Skin of body (tissue), 3 donors: Measurements from ENCODE around the gene STXBP2. TPM values are rescaled to one million over a fixed set of nuclear protein-coding genes. Genes with fewer than 3 reads are reported as not detected.

ENCODE experiments used
- DNase-seq: peaks from one replicate; lab custom pipeline; 2025; lab: John Stamatoyannopoulos, UW
- small RNA-seq: library from RNA; depleted of rRNA; stranded (forward); fragments of <200 nt; gene quantifications from one replicate; pipeline ENCODE3, GENCODE V24; 2014; ENCODE audit warnings: low replicate concordance
- total RNA-seq: library from RNA; depleted of rRNA; stranded (reverse); fragments of >200 nt; gene quantifications from one replicate; pipeline ENCODE4 v1.2.3, GENCODE V29; 2014

Gene STXBP2
- total RNA-seq, 1 donor from 2014 or later = 25.1 TPM

DNA sequence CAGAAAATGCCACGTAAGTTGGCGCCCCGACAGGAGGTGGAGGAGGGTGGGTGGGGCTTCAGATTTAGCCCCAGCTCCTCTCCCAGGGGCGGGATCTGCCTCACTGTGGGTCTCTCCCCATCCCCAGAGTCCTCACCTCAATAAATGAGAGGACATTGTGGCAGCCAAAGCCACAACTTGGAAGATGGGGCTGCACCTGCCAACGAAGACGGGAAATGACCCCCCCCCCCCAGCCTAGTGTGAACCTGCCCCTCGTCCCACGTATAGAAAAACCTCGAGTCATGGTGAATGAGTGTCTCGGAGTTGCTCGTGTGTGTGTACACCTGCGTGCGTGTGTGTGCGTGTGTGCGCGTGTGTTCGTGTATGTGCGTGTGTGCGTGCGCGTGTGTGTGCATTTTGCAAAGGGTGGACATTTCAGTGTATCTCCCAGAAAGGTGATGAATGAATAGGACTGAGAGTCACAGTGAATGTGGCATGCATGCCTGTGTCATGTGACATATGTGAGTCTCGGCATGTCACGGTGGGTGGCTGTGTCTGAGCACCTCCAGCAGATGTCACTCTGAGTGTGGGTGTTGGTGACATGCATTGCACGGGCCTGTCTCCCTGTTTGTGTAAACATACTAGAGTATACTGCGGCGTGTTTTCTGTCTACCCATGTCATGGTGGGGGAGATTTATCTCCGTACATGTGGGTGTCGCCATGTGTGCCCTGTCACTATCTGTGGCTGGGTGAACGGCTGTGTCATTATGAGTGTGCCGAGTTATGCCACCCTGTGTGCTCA, 42.3 kb downstream of the STXBP2 start:
- DNase-seq = no peak

- DNase-seq = no peak
Observed at GRCh38 chr19:7679771-7680605, 43.1 kb downstream of the STXBP2 start.

GRCh38 chr19:7680606-7681339, 43.9 kb downstream of the STXBP2 start, which contains the start of gene TRAPPC5:
Gene TRAPPC5, plus strand, starts transcription at chr19:7680833. Its CDS starts 1,421 bp downstream, at chr19:7682254.
- peak; percentile 82 for DNase-seq

- peak; percentile 57 for DNase-seq
Observed at GRCh38 chr19:7681340-7682174, 44.6 kb downstream of the STXBP2 start.

- no peak for DNase-seq
Observed at GRCh38 chr19:7682175-7682855, 45.4 kb downstream of the STXBP2 start.

DNA sequence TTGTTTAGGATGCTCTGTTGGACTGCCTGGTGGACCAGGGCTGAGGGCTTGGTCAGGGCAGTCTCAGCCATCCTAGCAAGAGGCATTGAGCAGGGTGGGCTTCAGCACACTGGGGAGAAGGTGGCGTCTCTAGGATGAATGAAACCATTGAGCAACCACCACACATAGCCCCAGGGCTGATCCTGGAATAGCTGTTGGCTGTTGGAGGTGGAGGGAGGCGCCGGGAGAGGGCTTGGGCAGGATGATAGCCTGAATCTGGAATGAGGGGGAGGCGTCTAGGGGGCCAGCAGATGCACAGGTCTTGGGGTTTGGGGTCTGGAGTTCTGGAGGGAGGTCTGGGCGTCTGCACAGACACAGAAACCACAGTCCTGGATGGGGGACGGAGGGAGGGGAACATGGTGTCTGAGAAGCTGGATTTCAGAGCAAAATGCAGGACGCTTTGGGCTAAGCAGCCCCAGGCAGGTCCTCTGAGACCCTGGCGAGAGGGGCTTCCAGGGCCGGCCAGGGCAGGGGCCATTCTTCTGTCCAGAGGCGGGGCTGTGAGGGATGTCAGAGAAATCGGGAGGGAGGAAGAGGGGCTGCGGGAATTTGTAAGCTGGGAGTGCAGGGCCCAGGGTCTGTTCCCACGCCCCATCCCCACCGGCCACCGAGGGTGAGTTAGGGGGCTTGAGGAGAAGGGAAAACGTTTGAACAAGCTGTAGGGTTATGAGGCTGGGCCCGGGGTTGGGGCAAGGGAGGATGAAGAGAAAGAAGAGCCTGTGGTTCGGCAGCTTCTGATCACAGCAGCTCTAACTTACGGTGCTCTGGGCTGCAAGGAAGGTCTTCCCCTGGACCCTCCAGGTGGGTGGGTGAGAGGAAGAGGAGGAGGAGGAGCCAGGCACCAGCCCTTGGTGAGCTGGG, 48.9 kb downstream of the STXBP2 start:
- DNase-seq = no peak

DNA sequence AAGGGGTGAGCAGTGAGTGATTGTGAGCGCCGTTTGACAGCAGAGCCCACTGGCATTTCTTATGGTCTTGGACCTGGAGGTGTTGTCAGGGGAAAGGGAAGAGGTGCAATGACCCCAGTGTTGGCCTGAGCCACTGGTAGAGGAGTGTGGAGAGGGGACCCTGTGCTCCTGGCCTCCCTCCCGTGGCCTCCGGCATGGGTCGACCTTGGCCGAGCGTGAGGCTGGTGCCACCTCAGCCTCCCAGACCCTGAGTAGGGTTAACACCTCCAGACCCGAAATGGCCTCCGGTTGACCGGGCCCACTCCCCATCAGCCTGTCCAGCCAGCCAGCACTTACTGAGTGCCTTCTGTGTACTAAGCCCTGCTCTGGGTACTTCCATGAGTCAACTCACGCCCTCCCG, 50.3 kb downstream of the STXBP2 start:
- DNase-seq = no peak

GRCh38 chr19:7689165-7689564, 52.3 kb downstream of the STXBP2 start:
- DNase-seq = no peak

- DNase-seq = no peak
Observed at GRCh38 chr19:7690779-7691258, 53.9 kb downstream of the STXBP2 start.

- DNase-seq = no peak
Observed at GRCh38 chr19:7691497-7691896, 54.6 kb downstream of the STXBP2 start.

DNA sequence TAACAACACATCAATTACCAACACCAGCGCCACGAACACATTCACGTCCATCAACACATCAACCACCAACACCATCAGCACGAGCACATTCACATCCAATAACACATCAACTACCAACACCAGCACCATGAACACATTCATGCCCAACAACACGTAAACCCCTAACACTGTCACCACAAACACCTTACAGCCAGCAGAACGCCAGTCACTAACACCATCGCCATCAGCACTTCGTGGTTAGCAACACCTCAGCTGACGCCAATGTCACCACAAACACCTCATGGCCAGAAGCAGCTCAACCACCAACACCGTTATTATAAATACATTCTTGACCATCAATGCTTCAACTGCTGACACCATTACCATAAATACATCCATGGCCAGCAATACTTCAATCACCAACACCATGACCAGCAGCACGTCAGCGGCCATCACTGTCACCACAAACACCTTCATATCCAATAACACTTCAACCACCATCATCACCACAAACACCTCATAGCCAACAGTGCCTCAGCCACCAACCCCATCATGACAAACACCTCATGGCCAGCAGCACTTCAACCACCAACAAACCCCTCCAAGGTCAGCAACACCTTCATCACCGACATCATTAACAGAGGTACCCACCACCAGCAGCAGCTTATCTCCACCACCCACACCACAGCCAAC, 55.6 kb downstream of the STXBP2 start:
- DNase-seq = no peak

DNA sequence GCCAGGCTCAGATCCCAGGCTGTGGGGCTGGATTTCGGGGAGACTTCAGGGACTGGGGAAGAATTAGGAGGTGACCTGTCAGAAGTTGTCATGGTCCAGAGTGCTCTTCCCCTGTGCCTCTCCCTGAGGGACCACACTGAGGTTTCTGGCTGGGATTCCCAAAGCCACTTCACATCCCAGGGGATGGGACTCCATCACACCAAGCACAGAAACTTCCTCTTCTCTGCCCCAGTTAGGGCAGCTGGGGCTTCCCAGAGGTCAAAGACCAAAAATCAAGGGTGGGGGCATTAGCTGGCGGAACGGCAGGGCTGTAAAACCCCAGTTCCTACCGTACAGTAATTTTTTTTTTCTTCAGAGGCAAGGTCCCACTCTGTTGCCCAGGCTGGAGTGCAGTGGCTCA, 57.6 kb downstream of the STXBP2 start:
- no peak for DNase-seq

Small RNAs within 50 kb of the gene (small RNA-seq; reads per million reads assigned to genes)
- gene MIR6792 = not detected

Other genes with a start within 250 kb of the STXBP2 start
- 1.1 TPM for gene PEX11G, start 148.1 kb upstream of the STXBP2 start, total RNA-seq
- gene ZNF358, start 121.0 kb upstream of the STXBP2 start, total RNA-seq = 7.4 TPM
- 6.9 TPM for gene MCOLN1, start 114.5 kb upstream of the STXBP2 start, total RNA-seq
- 17.6 TPM for gene PNPLA6, start 101.4 kb upstream of the STXBP2 start, total RNA-seq
- 5.7 TPM for gene CAMSAP3, start 41.2 kb upstream of the STXBP2 start, total RNA-seq
- gene XAB2, start 7.6 kb upstream of the STXBP2 start, total RNA-seq = 21.9 TPM
- 26.2 TPM for gene PET100, start 7.3 kb upstream of the STXBP2 start, total RNA-seq
- not detected for gene PCP2, start 3.4 kb upstream of the STXBP2 start, total RNA-seq
- 8.5 TPM for gene RETN, start 31.9 kb downstream of the STXBP2 start, total RNA-seq
- gene MCEMP1, start 40.0 kb downstream of the STXBP2 start, total RNA-seq = 0.79 TPM
- 19.6 TPM for gene TRAPPC5, start 43.7 kb downstream of the STXBP2 start, total RNA-seq
- gene FCER2, start 65.0 kb downstream of the STXBP2 start, total RNA-seq = 0.20 TPM
- 0.20 TPM for gene CLEC4G, start 95.0 kb downstream of the STXBP2 start, total RNA-seq
- gene CD209, start 110.4 kb downstream of the STXBP2 start, total RNA-seq = 5.8 TPM
- 0.59 TPM for gene CLEC4M, start 126.1 kb downstream of the STXBP2 start, total RNA-seq
- 8.0 TPM for gene EVI5L, start 193.1 kb downstream of the STXBP2 start, total RNA-seq
- 0.10 TPM for gene PRR36, start 237.3 kb downstream of the STXBP2 start, total RNA-seq